ENCODE measurements around the gene FTSJ3.
A peak's percentile ranks its signal among the peaks of the same experiment; 100 is the strongest.
"Not testable (repeated sequence)": the region's sequence is repeated elsewhere in the genome, so short reads cannot be mapped to it uniquely, and the experiment has no call there.

Gene FTSJ3

GRCh38 chr17:63843387-63843888, 16.0 kb upstream of the FTSJ3 start:
- DNase-seq (ENCODE audit: low spot score) = peak; percentile 71
- FAIRE-seq = not testable (repeated sequence)

- FAIRE-seq = peak; percentile 47
- DNase-seq (ENCODE audit: low spot score) = peak; percentile 94
These were observed 15.3 kb upstream of the FTSJ3 start, which contains the start of gene SMARCD2 for GRCh38 chr17:63842540-63843386. TSS of gene SMARCD2 (minus strand) at chr17:63842685. CDS start at chr17:63842674, 11 bp downstream.

- no peak for DNase-seq (ENCODE audit: low spot score)
- FAIRE-seq = no peak
These were observed 14.7 kb upstream of the FTSJ3 start for GRCh38 chr17:63842173-63842539.

- DNase-seq (ENCODE audit: low spot score) (peak; percentile 22), FAIRE-seq (no peak)
These were observed 14.1 kb upstream of the FTSJ3 start for GRCh38 chr17:63841350-63842172.

GRCh38 chr17:63840591-63841349, 13.3 kb upstream of the FTSJ3 start:
- DNase-seq (ENCODE audit: low spot score) (no peak), FAIRE-seq (no peak)

- no peak for DNase-seq (ENCODE audit: low spot score)
- no peak for FAIRE-seq
These were observed 11.2 kb upstream of the FTSJ3 start for GRCh38 chr17:63838631-63839171.

- FAIRE-seq = no peak
- DNase-seq (ENCODE audit: low spot score) = no peak
These were observed 10.6 kb upstream of the FTSJ3 start for GRCh38 chr17:63837962-63838600.

GRCh38 chr17:63837480-63837879, 10.0 kb upstream of the FTSJ3 start:
- no peak for FAIRE-seq

GRCh38 chr17:63836811-63837210, 9.3 kb upstream of the FTSJ3 start:
- DNase-seq (ENCODE audit: low spot score) (no peak), FAIRE-seq (no peak)

More at GRCh38 chr17:63837480-63837879, 10.0 kb upstream of the FTSJ3 start:
- no peak for DNase-seq (ENCODE audit: low spot score)

- no peak for FAIRE-seq
- DNase-seq (ENCODE audit: low spot score) = no peak
These were observed 7.8 kb upstream of the FTSJ3 start for GRCh38 chr17:63835167-63835720.

GRCh38 chr17:63834431-63835166, 7.1 kb upstream of the FTSJ3 start:
- FAIRE-seq = peak; percentile 35
- peak; percentile 72 for DNase-seq (ENCODE audit: low spot score)

GRCh38 chr17:63833741-63834373, 6.4 kb upstream of the FTSJ3 start:
- DNase-seq (ENCODE audit: low spot score) (no peak), FAIRE-seq (no peak)

GRCh38 chr17:63833026-63833740, 5.7 kb upstream of the FTSJ3 start:
- no peak for FAIRE-seq
- no peak for DNase-seq (ENCODE audit: low spot score)

GRCh38 chr17:63832455-63832854, 5.0 kb upstream of the FTSJ3 start:
- FAIRE-seq (no peak), DNase-seq (ENCODE audit: low spot score) (no peak)

GRCh38 chr17:63832014-63832413, 4.6 kb upstream of the FTSJ3 start:
- DNase-seq (ENCODE audit: low spot score) (no peak), FAIRE-seq (no peak)

- DNase-seq (ENCODE audit: low spot score) (no peak), FAIRE-seq (no peak)
These were observed 4.0 kb upstream of the FTSJ3 start for GRCh38 chr17:63831505-63831904.

- no peak for FAIRE-seq
- DNase-seq (ENCODE audit: low spot score) = no peak
These were observed 3.5 kb upstream of the FTSJ3 start for GRCh38 chr17:63830904-63831491.

- DNase-seq (ENCODE audit: low spot score) = no peak
- FAIRE-seq = no peak
These were observed 2.8 kb upstream of the FTSJ3 start for GRCh38 chr17:63830278-63830677.

All from RCC 7860 (cell line).